GM19328 (cell line): ENCODE results near the gene ROCK2.
"Not testable (repeated sequence)": the region's sequence is repeated elsewhere in the genome, so short reads cannot be mapped to it uniquely, and the experiment has no call there.

ENCODE experiments used
- ATAC-seq: cut with Tn5 transposase; IDR thresholded peaks from one replicate; pipeline ENCODE4 v1.9.1; 2021; ENCODE audit warnings: mild to moderate bottlenecking, moderate library complexity; ENCODE audit not compliant: unreplicated experiment

The ROCK2 gene

DNA sequence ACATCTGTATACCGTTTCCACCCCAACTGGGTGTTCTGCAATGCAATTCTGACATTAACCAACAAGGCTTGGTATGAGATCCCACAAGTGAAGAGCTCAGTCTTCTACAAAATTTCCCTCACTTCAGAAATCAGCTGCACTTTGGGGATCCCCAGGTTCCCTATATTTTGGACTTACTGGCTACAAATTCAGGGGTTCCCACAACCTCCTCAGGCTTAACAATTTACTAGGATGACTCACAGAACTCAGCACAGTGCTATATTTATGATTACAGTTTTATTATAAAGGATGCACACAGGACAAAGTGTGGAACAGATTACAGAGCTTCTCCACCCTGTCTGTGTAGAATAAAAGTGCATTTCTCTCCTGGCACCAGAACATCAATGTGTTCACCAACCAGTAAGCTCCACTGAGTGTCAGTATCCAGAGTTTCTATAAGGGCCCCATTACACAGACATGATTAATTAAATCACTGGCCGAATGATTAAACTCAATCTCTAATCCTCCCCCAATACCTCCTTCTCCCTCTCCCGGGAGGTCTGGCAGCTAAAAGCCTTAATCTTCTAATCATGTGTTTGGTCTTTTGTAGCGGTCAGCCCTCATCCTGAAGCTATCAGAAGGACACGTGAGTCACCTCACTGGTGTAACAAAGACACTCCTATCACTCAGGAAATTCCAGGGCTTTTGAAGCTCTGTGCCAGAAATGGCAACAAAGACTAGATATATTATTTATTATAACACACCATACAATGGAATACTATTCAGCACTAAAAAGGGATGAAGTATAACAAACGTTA lies 104.6 kb downstream of the ROCK2 start:
- ATAC-seq: no peak

DNA sequence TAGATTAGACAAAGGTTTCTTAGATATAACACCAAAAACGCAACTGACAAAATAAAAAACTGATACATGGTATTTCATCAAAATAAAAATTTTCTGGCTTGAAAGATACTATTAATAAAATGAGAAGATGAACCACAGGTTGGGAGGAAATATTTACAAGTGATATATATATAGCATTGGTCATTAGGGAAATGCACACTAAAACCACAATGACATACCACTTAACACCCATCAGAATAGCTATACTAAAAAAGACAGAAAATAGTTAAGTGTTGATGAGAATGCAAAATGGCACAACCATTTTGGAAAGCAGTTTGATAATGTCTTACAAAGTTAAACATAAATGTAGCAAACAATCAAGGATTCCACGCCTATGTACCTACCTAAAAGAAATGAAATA lies 105.3 kb downstream of the ROCK2 start:
- no peak for ATAC-seq

DNA sequence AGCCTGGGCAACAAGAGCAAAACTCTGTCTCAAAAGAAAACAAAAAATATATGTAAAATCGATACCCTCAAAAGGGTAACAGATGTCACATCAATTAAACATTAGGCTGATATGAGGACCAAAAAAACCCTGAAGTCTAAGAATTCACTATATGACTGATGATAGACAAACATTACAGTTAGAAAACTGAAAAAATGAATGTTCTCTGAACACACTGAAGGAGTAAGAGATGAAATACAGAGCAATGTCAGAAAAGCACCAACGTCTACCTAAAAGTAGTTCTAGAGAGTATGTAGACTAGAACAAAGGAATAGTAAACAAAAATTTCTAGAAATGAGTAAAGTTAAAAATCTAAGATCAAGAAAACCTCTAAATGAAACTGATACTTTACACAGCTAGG lies 107.3 kb downstream of the ROCK2 start:
- ATAC-seq: no peak

DNA sequence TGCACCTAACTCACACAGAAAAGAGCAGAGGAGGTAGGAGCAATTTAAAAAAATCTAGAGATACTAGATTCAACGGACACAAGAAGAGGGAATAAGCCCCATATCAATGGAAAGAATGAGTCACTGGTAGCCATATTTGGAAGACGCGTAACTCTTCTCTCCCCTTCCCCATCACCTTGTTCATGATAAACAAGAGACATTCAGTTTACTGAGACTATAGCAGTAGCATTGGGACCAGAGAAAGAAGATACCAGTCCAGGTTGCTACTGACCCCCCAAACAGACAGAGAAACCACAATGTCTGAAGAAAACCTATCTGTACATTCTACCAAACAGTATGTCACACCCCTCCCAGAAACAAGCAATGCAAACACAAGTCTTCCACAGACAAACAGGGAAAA lies 108.1 kb downstream of the ROCK2 start:
- ATAC-seq: no peak

DNA sequence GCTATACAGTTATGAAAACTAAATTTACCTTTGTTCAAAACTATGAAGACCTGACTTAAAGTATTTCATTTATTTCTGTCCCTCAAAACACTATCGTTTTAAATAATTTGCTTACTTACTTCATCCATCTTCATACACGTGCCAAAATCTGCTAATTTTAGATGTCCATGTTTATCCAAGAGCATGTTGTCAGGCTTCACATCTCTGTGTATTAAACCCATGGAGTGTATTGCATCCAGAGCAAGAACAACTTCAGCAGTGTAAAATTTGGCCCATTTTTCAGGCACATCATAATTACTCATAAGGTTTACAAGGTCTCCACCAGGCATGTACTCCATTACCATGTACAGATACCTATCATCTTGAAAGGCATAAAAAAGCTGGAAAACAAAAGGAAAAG lies 108.9 kb downstream of the ROCK2 start:
- no peak for ATAC-seq

DNA sequence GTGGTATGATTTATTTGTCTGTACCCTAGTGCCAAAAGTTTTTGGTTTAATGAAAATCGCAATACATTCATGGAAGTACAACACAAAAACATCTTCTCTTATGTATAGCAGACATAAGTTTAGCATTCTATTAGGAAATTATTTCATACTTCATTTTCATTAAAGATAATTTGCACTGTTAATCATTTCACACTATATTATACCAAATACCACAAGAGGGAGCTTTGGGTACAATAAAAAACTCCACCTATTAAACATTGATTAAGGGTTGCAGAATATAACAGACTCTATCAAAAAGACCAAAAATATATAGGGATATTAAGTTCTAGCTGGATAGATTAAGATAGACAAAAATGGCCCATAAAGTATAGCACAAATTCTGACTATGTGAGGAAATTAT lies 110.1 kb downstream of the ROCK2 start:
- ATAC-seq: no peak

DNA sequence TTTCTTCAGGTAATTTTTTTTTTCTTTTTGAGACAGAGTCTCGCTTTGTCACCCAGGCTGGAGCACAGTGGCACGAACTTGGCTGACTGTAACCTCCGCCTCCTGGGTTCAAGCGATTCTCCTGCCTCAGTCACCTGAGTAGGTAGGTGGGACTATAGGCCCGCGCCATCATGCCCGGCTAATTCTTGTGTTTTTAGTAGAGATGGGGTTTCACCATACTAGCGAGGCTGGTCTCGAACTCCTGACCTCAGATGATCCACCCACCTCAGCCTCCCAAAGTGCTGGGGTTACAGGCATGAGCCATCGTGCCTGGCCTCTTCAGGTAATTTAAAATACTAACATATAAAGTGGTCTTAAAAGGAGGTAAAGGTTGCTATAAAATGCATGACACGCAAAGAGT lies 113.2 kb downstream of the ROCK2 start:
- not testable (repeated sequence) for ATAC-seq

DNA sequence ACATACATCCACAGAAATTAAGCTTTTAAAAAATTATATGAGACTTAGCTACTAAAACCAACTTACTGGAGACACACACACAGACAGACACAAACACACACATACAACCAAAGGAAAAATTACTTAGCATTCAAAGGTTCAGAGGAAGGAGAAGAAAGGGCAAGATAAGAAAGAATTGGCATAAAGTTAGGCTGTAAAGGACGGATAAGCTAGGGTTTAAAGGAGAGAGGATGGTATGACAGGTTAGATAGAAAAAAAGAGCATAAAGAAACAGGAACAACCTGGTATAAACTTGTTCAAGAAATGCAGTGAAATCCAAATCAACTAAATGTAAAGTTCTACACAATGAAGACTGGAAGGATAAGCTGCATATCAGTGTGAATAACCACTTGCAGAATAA lies 115.7 kb downstream of the ROCK2 start:
- ATAC-seq: no peak

DNA sequence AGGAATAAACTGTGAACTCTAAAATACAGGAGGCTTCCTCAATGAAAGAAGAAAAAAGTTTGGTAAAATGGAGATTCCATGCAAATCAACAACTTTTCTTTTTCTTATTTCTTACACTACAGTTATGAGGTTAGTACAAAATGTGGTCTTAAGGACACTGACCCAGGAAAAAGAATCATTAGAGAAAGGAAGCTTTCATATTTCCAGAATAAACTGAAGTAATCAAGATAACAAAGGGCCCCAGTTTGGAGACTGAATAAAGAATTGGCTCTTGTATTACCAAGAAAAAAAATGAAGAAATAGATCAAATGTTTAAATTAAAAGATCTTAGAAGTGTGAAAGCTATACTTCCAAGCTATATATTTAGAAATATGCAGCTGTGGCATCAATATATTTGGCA lies 116.8 kb downstream of the ROCK2 start:
- no peak for ATAC-seq

DNA sequence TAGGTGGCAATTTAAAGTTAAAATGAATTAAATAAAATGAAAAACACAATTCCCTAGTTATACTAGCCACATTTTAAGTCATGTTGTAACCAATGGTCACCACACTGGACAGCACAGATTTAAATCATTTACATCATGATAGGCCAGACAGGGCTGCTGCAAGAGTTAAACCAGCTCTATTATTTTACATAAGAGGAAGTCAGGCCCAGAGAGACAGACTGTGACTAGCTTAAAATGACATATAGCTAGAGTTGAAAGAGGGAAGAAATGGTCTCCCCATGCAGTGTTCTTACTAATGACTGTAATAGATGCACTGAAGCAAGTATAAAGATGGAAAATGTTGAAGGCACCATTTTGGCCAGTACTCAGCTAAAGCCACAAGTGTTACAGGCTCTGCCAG lies 119.5 kb downstream of the ROCK2 start:
- no peak for ATAC-seq

DNA sequence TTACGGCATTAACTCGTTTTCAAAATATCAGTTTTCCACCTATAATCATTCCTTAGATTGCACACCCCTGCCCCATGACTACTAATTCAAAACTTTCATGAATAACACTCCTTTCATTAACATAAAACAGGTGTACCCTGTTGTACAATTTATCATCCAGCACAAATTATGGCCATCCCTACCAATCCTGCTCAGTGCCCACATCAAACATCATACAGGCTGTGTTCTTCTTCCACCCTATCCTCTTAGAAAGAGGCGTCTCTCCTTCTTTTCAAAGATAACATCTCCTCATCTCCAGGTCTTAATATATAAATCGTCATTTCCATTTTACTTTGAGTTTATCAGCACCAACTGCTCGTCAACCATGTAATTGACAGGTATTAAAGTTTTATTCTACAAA lies 121.6 kb downstream of the ROCK2 start:
- ATAC-seq: no peak

DNA sequence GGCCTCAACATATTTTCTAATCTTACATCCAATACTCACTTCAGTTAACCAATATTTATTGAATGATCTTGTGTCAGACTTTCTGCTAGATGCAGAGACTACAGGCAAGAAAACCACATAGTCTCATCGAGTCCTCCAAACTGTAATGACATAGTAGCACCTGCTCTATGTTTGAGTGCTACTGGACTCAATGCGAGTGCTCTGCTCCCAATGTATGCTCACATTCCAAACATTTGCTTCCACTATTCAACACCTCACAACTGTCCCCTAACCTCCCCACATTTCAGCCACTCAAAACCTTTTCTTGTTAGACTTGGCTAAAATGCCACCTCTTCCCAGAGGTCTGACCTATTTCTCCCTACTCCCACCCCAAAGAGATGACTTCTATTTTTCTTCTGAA lies 124.0 kb downstream of the ROCK2 start:
- ATAC-seq: no peak

DNA sequence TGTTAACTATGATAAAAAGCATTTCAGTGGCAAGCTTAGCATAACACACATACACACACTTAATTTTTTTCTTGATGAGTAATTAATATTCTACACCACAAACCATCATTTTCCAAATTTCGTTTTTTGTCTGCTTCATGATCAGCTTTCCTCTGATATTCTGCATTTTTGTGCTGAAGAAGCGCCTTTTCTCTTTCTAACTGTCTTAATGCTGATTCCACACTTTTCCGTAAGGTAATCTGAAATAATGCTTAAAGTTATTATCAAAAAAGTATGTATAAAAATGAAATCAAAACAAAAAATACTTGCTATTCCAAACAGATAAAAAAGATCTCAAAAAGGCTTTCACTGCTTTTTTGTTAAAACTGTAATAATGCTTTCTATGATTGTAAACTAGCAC lies 129.0 kb downstream of the ROCK2 start:
- no peak for ATAC-seq

DNA sequence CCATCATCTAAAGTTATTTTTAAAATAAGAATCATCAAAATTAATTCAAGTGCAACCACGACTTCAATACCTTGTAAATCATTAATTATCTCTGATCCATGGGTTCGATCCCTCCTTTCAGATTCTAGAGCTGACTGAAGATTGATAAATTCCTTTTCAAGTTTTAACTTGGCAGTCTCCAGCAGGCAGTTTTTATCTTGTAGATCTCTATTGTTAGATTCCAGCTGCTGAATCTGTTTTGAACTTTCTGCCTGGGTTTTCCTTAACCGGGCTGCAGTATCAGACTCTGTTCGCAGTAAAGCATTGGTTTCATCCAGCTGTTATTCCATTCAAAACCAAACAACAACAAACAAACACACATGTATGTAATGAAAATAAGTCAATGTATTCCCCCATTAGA lies 129.7 kb downstream of the ROCK2 start:
- ATAC-seq: no peak

DNA sequence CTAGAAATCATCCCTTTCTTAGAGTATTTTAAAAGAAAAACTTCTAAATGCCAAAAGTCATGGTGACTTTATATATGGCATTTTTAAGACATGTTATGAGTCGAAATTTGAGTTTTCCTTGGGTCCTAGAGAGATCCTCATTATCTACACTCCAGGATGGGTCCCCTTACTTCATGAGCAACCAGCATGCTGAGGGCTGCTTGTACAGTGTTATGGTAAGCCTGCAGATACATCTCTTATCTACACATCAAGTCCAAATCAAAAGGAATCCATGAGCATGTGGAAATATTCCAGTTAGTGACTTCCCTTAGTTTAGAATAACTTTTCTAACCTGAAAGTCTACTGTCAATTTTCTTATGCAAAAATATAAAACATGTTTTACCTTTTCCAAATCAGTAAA lies 130.5 kb downstream of the ROCK2 start:
- ATAC-seq: no peak

DNA sequence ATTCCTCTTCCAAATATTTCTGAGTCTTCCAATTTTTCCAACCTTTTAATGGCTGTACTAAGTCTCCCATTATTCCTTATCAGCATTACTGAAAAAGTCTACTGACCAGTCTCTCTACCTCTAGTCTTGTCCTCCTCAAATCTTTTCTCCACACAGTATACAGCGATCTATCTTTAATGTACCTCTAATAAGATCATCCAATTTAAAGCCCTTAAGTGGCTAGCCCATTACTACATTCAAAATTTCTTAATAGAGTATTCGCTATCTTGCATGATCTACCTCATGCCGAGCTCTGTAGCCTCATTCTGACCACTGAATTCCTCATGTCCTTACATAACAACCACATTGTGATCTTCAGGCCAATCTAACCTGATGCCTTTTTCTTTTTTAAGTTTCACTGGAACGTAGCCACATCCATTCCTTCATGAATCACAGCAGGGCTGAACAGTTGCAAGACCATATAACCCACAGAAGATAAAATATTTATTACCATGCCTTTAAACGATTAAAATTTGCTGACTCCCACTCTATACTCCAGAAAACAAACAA lies 131.3 kb downstream of the ROCK2 start:
- ATAC-seq: no peak

DNA sequence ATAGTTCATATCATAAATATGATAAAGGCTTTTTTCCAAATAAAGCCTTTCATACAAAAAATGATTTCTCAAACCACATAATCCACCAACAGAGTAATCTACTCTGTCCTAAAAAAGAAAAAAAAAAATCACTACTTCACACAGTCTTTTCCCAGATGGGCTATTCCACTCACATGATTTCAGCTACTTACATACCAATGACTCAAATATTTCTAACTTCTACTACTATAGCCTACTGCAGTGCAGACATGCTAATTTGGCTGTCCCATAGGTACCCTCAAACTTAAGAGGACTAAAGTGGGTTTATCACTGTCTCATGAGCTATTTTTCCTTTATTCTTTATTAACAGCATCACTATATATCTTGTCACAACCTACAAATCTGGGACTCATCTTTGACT lies 131.8 kb downstream of the ROCK2 start:
- no peak for ATAC-seq

DNA sequence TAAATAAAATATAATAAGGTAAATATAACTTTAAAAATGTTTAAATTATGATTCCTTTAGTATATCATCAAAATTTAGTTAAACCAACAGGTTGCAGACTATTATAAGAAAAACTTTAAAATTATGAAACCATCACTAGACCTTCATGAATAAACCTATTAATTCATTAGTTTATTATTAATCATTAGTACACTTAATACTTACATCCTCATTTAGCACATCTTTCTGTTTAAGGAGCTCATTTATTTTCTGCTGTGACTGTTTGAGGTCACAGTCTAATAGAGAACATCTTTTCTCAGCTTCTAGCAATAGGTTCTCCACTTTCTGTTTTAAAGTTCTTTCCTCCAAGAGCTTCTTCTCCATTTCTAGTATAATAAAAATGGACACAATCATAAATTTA lies 136.4 kb downstream of the ROCK2 start:
- ATAC-seq: no peak

DNA sequence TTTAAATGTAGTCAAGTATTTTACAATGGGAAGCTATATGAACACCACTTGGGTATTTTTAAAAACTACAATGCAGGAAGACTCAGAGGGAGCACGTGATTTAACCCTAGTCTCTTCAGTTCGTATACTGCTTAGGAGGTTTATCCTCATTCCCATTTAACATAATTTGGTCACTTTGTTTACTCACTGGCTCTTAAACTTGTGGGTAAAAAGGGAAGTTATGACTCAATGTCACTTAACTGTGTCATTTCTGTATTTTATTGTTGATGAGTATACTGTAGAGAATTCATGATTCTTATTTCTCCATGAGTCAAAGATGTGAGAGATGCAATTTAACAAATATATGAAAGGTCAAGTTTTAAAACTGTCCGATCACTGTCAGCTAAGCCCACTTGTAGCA lies 141.0 kb downstream of the ROCK2 start:
- no peak for ATAC-seq

DNA sequence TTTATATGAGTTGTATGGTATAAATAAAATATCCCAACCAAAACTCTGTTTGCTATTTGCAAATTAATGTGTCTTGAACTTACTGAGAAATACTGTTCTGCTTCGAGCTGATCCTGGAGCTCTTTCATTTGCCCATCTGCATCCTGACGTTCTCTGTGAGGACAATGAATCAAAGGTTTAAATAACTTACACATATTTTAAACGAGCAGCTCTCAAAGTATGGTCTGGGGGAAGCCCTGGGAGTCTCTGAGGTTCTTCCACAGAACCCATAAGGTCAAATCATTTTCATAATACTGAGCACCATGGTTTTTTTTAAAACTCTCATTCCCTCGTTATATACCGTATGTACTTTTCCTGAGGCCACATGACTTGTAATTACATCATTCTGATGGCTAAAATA lies 142.5 kb downstream of the ROCK2 start:
- ATAC-seq: no peak

DNA sequence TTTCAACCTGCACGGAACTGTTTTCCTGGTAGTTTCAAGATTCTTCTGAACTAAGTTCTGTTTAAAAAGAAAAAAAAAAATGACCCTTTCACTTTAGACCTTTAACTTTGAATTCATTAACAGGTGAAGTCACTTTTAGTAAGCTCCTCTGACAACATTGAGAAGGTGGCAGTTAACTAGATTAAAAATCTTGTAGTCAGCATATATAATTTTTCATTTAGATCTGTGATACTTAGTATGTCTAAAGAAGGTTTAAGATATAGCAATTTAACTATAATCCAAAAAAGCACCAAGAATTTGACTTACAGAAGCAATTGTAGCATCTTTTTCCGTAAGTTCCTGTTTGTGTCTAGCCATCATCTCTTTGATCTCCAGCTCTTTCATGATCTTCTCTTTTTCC lies 143.8 kb downstream of the ROCK2 start:
- no peak for ATAC-seq

DNA sequence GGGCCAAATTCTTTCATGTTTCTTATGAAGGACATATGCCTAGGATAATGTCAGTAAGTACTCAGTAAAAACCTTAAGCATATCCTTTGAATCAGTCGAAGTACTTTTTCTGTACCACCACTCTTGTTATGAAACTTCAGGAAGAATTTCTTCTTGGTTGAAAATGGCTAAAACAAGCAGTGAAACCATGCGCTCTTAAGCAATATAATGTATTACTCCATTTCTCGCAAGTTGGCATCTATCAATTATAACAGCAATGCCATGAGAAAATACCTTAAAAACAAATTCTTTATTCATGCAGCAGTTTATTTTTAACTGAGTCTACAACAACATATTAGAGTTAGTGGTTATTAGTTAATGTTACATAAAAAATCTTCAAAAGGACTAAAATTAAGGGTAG lies 148.2 kb downstream of the ROCK2 start:
- ATAC-seq: no peak

DNA sequence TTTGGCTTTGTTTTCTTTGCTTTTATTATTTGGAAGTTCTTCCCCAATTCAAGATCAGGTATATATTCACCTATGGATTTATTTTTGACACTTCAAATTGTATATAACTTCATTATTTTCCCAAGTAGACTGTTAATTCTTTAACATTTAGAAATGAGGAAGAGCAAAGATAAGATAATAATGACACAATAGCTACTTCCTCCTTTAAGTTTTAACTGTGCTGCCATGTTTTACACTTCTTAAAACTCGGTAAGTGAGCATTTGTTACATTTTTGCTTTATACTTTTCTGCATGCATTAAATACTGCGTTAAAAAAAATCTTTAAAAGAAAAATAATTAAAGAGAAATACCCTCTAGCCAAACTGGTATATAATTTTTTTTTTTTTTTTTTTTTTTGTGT lies 156.7 kb downstream of the ROCK2 start:
- no peak for ATAC-seq
